ENCODE results near the gene LOXL4. TPM values are rescaled to one million over a fixed set of nuclear protein-coding genes. Genes with fewer than 3 reads are reported as not detected.

LOXL4 gene
- total RNA-seq, 2 donors from 2014 or later: not detected

DNA sequence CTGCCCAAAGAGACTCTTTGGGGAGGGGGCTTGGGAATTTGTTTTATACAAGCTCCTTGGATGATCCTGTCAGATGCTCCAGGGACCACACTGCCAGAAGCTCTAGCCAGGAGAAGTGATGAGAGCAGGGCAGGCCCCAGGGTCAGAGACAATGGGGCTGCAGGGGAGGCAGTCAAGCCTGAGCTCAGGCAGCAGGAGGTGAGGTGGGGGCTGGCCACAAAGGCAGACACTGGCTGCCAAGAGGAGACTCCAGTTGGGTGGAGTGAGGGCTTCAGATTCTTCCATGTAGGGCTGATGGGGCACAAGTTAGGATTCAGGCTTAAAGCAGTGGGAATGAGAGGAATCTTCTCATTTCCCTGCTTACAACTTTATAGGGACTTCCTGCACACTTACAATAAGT lies 35.6 kb upstream of the LOXL4 start:
- no peak for ATAC-seq (replicated peaks in 1 of 2)
- H3K4me3 Mint-ChIP-seq: no peak overlapping the region

DNA sequence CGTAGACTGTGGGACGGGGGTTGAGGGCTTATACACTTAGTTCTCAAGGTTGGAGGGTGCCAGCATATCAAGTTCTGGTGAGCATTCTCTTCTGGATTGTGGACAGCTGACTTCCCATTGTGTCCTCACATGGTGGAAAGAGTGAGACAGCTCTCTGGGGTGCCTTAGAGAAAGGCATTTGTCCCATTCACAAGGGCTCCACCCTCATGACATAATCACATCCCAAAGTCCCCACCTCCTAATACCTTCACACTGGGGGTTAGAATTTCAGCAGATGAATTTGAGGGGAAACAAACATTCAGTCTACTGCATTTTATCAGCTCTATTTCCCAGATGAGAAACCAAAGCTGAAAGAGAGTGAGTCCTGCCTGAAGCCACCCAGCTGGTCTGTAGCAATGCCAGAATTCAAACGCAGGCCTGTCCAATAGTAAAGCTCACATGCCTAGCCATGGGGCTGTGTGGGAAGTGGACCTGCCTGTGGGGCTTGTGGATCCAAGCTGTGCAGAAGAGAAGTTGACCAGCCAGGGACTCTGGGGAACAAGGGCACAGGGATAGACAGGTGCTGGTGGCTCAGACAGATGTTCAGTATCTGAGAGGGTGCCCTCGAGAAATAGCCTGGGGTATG lies 34.9 kb upstream of the LOXL4 start:
- Mint-ChIP-seq H3K27ac (no peak overlapping the region), H3K4me3 (no peak overlapping the region), H3K4me1 (ENCODE audit: low read depth) (no peaks in the 10 kb centered on the region), H3K9me3 (peaks cover 0 to 2% of the 10 kb centered on the region in 2 donors), H3K36me3 (ENCODE audit: insufficient read depth in 2 of 2) (no peaks in the 10 kb centered on the region), H3K27me3 (ENCODE audit: low read depth) (peaks cover 22% of the 10 kb centered on the region)
- ATAC-seq (replicated peaks in 1 of 2) (no peak), DNase-seq (no peak)

More for the DNA sequence above, 35.6 kb upstream of the LOXL4 start:
- Mint-ChIP-seq H3K4me1 (ENCODE audit: low read depth) (no peaks in the 10 kb centered on the region), H3K27ac (no peak overlapping the region), H3K9me3 (peaks cover 0 to 2% of the 10 kb centered on the region in 2 donors), H3K27me3 (ENCODE audit: low read depth) (peaks cover 23% of the 10 kb centered on the region), H3K36me3 (ENCODE audit: insufficient read depth in 2 of 2) (no peaks in the 10 kb centered on the region)
- no peak for DNase-seq

- Mint-ChIP-seq H3K36me3 (ENCODE audit: insufficient read depth in 2 of 2) (no peaks in the 10 kb centered on the region), H3K27me3 (ENCODE audit: low read depth) (peaks cover 24% of the 10 kb centered on the region), H3K9me3 (peaks cover 0 to 2% of the 10 kb centered on the region in 2 donors), H3K4me1 (ENCODE audit: low read depth) (no peaks in the 10 kb centered on the region), H3K4me3 (no peak overlapping the region), H3K27ac (no peak overlapping the region)
- DNase-seq (no peak), ATAC-seq (replicated peaks in 1 of 2) (no peak)
Observed at GRCh38 chr10:98301664-98302319, 33.8 kb upstream of the LOXL4 start.

- no peaks in the 10 kb centered on the region for H3K36me3 Mint-ChIP-seq (ENCODE audit: insufficient read depth in 2 of 2)
- H3K27me3 Mint-ChIP-seq (ENCODE audit: low read depth): peaks cover 25% of the 10 kb centered on the region
- no peak for ATAC-seq (replicated peaks in 1 of 2)
- H3K27ac Mint-ChIP-seq: no peak overlapping the region
- no peak for DNase-seq
- no peak overlapping the region for H3K4me3 Mint-ChIP-seq
- no peaks in the 10 kb centered on the region for H3K4me1 Mint-ChIP-seq (ENCODE audit: low read depth)
- H3K9me3 Mint-ChIP-seq: no peaks in the 10 kb centered on the region
Observed at GRCh38 chr10:98300526-98301229, 32.7 kb upstream of the LOXL4 start.

DNA sequence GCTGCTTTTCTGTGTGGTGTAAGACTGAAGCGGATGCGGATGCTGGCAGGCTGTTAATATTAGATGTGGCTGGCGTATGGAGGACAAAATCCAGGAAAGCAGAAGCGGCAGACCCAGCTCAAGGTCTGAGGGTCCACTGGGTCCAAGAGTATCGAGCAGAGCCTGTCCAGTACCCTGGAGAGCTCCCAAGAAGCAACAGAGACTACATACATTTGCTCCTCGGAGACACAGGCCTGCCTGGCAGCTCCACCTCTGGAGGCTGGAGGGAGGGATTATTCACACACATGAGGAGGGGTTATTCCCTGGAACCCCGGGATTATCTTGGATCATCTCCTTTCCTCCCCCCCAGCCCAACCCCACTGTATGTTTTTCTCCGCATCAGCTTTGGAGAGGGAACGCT lies 31.3 kb upstream of the LOXL4 start:
- no peak for ATAC-seq (replicated peaks in 1 of 2)
- Mint-ChIP-seq H3K36me3 (ENCODE audit: insufficient read depth in 2 of 2) (no peaks in the 10 kb centered on the region), H3K27me3 (ENCODE audit: low read depth) (peaks cover 21% of the 10 kb centered on the region), H3K9me3 (no peaks in the 10 kb centered on the region), H3K4me1 (ENCODE audit: low read depth) (no peaks in the 10 kb centered on the region), H3K4me3 (no peak overlapping the region), H3K27ac (no peak overlapping the region)
- no peak for DNase-seq

- Mint-ChIP-seq H3K27me3 (ENCODE audit: low read depth) (peaks cover 29% of the 10 kb centered on the region), H3K4me3 (no peak overlapping the region), H3K4me1 (ENCODE audit: low read depth) (no peaks in the 10 kb centered on the region), H3K36me3 (ENCODE audit: insufficient read depth in 2 of 2) (no peaks in the 10 kb centered on the region), H3K9me3 (no peaks in the 10 kb centered on the region), H3K27ac (no peak overlapping the region)
- ATAC-seq (replicated peaks in 1 of 2) (no peak), DNase-seq (no peak)
Observed at GRCh38 chr10:98296524-98296923, 28.5 kb upstream of the LOXL4 start.

DNA sequence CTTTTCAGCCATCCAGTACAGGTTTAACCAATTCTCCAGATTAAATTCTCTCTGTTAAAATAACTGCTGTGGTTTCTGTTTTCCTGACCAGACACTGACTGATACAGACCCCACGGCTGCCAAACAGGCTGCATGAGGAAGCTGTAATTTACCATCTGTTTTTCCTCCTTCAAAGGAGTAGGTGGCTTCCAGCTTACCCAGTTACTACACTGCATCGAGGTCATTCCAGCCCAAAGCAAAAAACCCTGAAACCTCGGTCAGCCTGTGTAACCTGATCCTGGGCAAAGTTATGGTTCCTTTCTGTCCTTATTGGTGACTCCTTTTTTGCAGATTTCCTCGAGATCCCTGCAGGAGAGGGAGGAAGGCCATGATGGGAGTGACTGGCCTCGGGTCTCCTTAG lies 27.9 kb upstream of the LOXL4 start:
- Mint-ChIP-seq H3K9me3 (no peaks in the 10 kb centered on the region), H3K27me3 (ENCODE audit: low read depth) (peaks cover 29% of the 10 kb centered on the region), H3K36me3 (ENCODE audit: insufficient read depth in 2 of 2) (no peaks in the 10 kb centered on the region), H3K4me1 (ENCODE audit: low read depth) (no peaks in the 10 kb centered on the region), H3K27ac (no peak overlapping the region), H3K4me3 (no peak overlapping the region)
- ATAC-seq (replicated peaks in 1 of 2): no peak
- DNase-seq: no peak

DNA sequence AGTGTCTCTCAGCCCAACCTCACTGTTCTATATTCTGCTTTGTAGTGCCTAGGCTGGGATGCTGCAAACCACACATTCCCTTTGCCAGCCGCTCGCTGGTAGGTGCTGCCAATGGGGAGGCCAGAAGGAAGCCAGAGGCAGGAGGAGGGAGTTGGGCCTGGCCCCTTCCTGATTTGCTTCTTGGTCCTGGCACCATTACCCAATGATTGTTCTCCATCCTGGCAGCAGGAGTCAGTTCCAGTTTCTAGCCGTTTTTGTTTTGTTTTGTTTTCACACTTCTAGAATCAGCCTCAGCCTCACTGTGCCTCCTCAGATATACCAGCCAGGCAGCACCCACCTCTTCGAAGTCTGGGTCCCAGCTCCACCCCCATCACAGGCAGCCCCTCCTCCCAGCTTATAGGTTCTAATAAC lies 27.4 kb upstream of the LOXL4 start:
- Mint-ChIP-seq H3K4me3 (no peak overlapping the region), H3K27ac (no peak overlapping the region), H3K27me3 (ENCODE audit: low read depth) (peaks cover 29% of the 10 kb centered on the region), H3K4me1 (ENCODE audit: low read depth) (no peaks in the 10 kb centered on the region), H3K36me3 (ENCODE audit: insufficient read depth in 2 of 2) (no peaks in the 10 kb centered on the region), H3K9me3 (no peaks in the 10 kb centered on the region)
- ATAC-seq (replicated peaks in 1 of 2) (no peak), DNase-seq (no peak)

GRCh38 chr10:98294270-98294627 lies 26.3 kb upstream of the LOXL4 start:
- DNase-seq (no peak), ATAC-seq (replicated peaks in 1 of 2) (no peak)
- Mint-ChIP-seq H3K27ac (no peak overlapping the region), H3K4me1 (ENCODE audit: low read depth) (no peaks in the 10 kb centered on the region), H3K9me3 (no peaks in the 10 kb centered on the region), H3K4me3 (no peak overlapping the region), H3K36me3 (ENCODE audit: insufficient read depth in 2 of 2) (no peaks in the 10 kb centered on the region), H3K27me3 (ENCODE audit: low read depth) (peaks cover 29% of the 10 kb centered on the region)

DNA sequence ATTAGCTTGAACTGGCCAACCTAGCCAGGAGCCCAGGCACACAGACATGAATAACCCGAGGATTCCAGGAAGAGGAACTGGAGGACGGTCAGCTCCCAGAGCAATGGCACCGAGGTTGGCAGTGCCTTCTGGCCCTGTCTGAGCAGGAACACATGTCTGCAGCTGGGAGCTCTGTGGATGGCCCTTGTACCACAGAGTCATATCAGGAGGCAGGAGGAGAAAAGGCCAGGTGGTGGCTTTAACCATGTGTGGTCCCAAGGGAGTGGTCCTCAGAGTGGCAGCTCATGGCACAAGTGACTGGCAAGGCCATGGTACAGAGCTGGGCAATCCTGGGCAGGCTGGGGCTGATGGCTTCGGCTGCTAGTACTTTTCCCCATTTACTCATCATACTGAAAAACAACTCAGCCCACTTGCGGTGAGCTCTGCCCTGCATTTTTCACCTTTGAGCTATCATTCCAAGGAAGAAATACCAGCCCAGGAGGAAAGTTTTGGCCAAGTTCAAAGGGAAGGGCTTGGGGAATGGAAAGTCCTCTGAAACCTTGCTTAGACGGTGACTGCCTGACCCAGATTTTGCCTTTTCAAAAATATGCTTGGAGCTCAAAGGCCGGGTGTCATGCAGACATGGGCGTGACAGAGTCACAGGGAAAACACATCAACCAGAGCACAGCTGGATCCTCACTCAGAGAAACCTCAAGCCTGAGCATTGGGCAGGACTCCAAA lies 25.7 kb upstream of the LOXL4 start:
- no peak overlapping the region for H3K4me3 Mint-ChIP-seq
- H3K27me3 Mint-ChIP-seq (ENCODE audit: low read depth): peaks cover 29% of the 10 kb centered on the region
- H3K4me1 Mint-ChIP-seq (ENCODE audit: low read depth): no peaks in the 10 kb centered on the region
- no peaks in the 10 kb centered on the region for H3K9me3 Mint-ChIP-seq
- no peaks in the 10 kb centered on the region for H3K36me3 Mint-ChIP-seq (ENCODE audit: insufficient read depth in 2 of 2)
- DNase-seq (no peak), ATAC-seq (replicated peaks in 1 of 2) (no peak)
- no peak overlapping the region for H3K27ac Mint-ChIP-seq

- Mint-ChIP-seq H3K9me3 (no peaks in the 10 kb centered on the region), H3K27me3 (ENCODE audit: low read depth) (peaks cover 29% of the 10 kb centered on the region), H3K27ac (no peak overlapping the region), H3K4me3 (no peak overlapping the region), H3K36me3 (ENCODE audit: insufficient read depth in 2 of 2) (no peaks in the 10 kb centered on the region), H3K4me1 (ENCODE audit: low read depth) (no peaks in the 10 kb centered on the region)
- ATAC-seq (replicated peaks in 1 of 2) (no peak), DNase-seq (no peak)
Observed at GRCh38 chr10:98292971-98293370, 25.0 kb upstream of the LOXL4 start.

DNA sequence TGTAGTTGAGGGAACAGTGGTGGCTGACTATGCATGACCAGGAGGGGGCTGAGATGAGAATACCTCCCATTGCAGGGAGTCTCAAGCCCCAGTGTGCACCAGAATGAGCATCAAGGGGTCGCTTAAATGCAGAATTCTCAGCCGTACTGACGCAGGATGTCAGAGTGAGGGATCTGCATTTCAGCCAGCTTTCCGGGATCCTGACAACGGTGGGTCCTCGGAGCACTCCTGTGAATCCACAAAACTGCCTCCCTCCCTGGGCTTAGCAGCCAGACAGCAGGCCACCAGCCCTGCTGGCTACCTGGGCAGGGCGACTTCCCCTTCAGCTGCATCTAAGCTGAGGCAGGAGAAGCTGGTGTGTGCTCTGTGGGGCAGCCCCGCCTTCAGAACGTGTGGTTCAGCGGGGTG lies 21.8 kb upstream of the LOXL4 start:
- no peak for DNase-seq
- Mint-ChIP-seq H3K36me3 (ENCODE audit: insufficient read depth in 2 of 2) (no peaks in the 10 kb centered on the region), H3K4me3 (no peak overlapping the region), H3K9me3 (no peaks in the 10 kb centered on the region), H3K4me1 (ENCODE audit: low read depth) (no peaks in the 10 kb centered on the region), H3K27me3 (ENCODE audit: low read depth) (peaks cover 14% of the 10 kb centered on the region), H3K27ac (no peak overlapping the region)
- ATAC-seq (replicated peaks in 1 of 2): no peak

- Mint-ChIP-seq H3K27ac (no peak overlapping the region), H3K9me3 (no peaks in the 10 kb centered on the region), H3K36me3 (ENCODE audit: insufficient read depth in 2 of 2) (peaks cover 0 to 1% of the 10 kb centered on the region in 2 donors), H3K4me3 (no peak overlapping the region), H3K4me1 (ENCODE audit: low read depth) (no peaks in the 10 kb centered on the region), H3K27me3 (ENCODE audit: low read depth) (peaks cover 15% of the 10 kb centered on the region)
- ATAC-seq (replicated peaks in 1 of 2): no peak
- DNase-seq: no peak
Observed at GRCh38 chr10:98287321-98287720, 19.3 kb upstream of the LOXL4 start.
